DLD1 (cell line): ENCODE data around the gene SEMA7A.
"Not testable (repeated sequence)": the region's sequence is repeated elsewhere in the genome, so short reads cannot be mapped to it uniquely, and the experiment has no call there.

Experiments
- in situ Hi-C: cut with HindIII; loops from 2 replicates; pipeline ENCODE4 v1.10.0; 2017; ENCODE audit warnings: low sequenced_read_pairs

SEMA7A gene

GRCh38 chr15:74377831-74378766, 55.7 kb downstream of the SEMA7A start:
- in situ Hi-C loops = loop anchor here (10.0 kb wide), 1 partner anchor 397 kb away; no protein-coding TSS in a partner anchor

- in situ Hi-C loops = loop anchor here (10.0 kb wide), 1 partner anchor 398 kb away; no protein-coding TSS in a partner anchor
Measured at GRCh38 chr15:74376825-74377581, 56.8 kb downstream of the SEMA7A start.

DNA sequence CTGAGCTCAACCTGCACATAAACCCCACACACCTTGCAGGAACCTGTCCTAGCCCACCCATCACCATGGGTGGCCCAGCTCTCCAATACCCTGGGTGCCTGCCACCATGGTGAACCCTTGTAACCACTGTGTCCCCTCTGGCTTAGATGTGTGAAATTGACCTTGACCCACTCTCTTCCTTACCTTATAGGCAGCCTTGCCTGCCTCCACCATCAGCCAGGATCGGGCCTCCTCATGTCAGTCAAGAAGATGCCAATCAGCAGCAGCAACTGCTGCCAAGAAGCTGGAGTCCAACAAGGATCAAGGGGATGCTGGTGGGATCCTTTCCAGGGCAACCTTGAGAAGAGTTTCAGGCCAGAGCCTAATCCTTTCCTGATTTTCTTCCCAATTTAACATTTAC, 57.5 kb downstream of the SEMA7A start:
- in situ Hi-C loops = loop anchor here (10.0 kb wide), 1 partner anchor 399 kb away; no protein-coding TSS in a partner anchor

- in situ Hi-C loops = loop anchor here (10.0 kb wide), 1 partner anchor 400 kb away; no protein-coding TSS in a partner anchor
Measured at GRCh38 chr15:74375303-74375693, 58.5 kb downstream of the SEMA7A start.

DNA sequence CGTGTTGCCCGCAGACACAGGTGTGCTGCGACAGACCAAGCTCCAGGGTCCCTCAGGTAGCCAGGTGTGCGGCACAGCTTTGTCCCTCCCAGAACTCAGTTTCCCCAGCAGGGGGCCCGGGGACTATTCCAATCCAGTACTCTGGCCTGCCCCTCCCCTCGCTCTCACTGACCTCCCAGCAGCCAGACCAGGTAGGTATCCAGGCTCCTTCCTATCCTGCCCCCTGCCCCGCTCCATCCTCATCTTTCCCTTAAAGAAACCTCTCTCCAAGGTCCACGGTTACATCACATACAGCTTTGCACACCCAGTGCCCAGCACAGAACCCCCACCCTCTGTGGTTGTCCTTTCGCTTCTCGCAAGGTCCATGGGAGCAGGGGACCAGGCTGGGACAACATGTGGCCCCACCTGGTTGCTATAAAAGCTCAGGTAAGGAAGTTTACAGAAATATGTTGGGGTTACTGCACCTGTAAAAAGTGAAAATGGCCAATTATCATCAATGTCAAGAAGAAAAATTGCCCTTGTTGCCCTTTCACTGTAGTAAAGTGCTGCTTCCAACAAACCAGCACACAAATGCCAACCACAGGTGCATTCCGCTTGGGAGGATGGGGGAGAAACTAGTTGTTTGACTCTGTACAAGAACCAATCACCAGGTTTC, 59.0 kb downstream of the SEMA7A start:
- in situ Hi-C loops = loop anchor here (5.0 to 10.0 kb wide), 2 partner anchors 68 to 400 kb away; no protein-coding TSS in a partner anchor

DNA sequence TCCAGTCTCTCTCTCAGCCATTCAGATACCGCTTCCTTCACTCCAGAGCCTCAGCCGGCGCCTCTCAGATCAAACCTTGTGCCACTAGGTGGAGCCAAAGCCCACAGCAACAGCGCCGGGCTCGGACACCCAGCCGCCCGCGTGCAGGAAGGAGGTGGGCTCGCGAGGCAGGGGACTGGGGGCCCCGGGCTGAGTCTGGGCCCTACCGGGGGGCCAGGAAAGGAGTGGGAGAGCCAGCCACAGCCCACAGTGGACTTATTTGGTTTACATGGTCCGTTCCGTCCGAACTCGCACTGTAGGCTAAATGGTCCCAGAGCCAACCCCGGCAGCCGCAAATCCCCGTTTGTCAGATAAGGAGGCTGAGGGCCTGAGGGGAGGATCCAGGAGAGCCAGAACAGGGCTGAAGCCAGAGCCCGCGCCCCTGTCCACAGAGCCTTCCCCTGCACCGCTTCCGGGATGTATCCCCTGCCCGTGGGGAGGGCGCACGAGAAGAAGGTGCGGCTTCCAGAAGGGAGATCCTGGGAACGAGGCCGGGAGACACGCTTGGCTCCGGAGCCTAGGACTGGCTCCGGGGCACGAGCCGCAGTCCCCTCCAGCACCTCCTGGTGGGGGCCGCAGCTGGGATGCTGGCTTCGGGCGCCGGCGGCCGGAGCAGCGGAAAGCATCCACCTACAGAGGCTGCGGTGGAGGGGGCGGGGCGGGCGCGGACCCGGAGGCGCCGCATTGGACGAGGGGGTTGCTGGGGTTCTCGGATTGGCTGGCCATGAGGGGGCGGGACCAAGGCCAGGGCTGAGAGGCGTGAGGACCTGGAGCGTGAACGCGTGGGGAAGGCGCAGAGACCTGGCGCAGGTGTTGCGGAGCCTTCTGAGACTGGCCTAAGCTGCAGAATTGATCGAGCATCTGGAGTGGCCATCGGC, 59.8 kb downstream of the SEMA7A start:
- in situ Hi-C loops = loop anchor here (5.0 to 10.0 kb wide), 2 partner anchors 68 to 401 kb away; no protein-coding TSS in a partner anchor

DNA sequence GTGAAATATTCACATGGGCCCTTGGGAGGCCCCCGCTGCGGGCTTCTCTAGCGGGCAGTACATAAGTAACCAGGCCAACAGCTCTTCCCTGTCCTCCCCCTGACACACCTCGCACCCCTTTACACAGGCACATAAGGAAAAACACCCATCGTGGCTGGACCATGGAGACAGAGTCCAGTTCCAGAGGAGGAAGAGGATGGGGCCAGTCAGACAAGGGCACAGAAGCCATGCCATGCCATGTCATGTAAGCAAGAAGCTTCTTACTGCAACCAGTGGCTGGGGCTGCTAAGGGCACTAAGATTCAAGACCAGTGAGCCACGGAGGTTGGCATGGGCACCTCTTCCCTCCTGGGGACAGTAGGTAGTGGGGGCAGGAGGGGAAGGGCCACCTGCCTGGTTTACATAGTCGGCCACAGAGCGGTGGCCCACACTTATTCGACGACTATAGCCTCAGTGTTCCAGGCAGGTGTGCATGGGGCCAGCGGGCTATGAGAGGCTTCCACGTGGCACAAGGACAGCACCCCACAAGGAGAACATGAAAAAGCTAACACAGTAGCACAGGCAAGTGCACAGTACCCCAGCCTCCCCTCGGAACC, 60.6 kb downstream of the SEMA7A start:
- in situ Hi-C loops = loop anchor here (5.0 to 10.0 kb wide), 2 partner anchors 69 to 402 kb away; no protein-coding TSS in a partner anchor

GRCh38 chr15:74370471-74370870, 63.3 kb downstream of the SEMA7A start:
- in situ Hi-C loops = loop anchor here (5.0 to 10.0 kb wide), 2 partner anchors 72 to 404 kb away; no protein-coding TSS in a partner anchor

GRCh38 chr15:74369756-74370155, 64.0 kb downstream of the SEMA7A start:
- in situ Hi-C loops = loop anchor here (5.0 to 10.0 kb wide), 2 partner anchors 73 to 405 kb away; no protein-coding TSS in a partner anchor

- in situ Hi-C loops = no loop called here
Measured at GRCh38 chr15:74369084-74369745, 64.5 kb downstream of the SEMA7A start.

DNA sequence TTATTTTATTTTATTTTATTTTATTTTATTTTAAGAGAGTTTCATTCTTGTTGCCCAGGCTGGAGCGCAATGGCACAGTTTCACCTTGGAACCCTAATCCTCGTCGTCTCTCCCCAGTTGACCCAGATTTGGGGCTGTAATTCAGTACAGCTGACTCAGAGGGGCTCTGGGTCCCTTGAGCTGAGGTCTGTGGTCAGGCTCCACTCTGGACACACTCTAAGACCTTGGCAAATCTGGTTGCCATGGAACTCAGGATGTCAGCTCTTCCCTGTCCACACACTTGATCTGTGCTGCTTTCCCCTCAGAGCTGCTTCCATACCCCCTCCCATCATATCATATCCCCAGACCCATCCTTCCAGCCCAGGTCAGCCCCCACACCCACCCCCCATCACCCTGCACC, 65.6 kb downstream of the SEMA7A start:
- in situ Hi-C loops = no loop called here

GRCh38 chr15:74367296-74367854, 66.4 kb downstream of the SEMA7A start, which contains the start of gene CYP11A1:
TSS of gene CYP11A1 (minus strand) at chr15:74367646. CDS start at chr15:74367585, 61 bp downstream.
- in situ Hi-C loops = no loop called here

GRCh38 chr15:74365598-74366445, 67.9 kb downstream of the SEMA7A start:
- in situ Hi-C loops = no loop called here

DNA sequence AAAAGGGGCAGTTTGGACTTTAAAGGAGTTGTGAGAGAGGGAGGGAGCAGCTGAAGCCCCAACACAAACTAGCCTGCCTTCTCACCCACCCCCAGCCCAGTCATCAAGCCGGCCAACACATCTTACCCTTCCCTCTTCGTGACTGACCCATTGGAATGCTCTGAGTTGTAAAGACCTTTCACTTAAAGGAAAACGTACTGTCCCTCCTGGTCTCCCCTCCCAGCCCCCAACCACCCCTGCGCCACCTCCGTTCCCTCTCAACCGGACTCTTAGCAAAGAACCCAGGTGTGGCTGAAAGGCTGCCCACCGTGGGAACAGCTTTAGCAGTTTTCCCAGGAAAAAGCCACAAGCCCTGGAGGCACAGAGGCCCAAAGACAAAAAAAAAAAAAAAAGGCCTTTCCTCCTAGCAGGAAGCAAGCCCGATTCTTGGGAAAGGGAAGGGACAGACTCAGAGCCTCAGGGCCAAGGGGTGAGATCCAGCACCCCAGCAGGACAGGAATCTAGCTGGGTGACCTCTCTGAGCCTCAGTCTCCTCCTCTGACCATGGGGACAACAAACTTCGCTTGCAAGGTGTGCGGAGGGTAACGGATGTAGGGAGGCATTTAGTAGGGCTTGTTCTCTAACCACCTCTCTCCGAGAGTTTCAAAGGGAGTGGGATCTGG, 68.7 kb downstream of the SEMA7A start:
- in situ Hi-C loops = no loop called here

- in situ Hi-C loops = no loop called here
Measured at GRCh38 chr15:74362482-74362881, 71.3 kb downstream of the SEMA7A start.

DNA sequence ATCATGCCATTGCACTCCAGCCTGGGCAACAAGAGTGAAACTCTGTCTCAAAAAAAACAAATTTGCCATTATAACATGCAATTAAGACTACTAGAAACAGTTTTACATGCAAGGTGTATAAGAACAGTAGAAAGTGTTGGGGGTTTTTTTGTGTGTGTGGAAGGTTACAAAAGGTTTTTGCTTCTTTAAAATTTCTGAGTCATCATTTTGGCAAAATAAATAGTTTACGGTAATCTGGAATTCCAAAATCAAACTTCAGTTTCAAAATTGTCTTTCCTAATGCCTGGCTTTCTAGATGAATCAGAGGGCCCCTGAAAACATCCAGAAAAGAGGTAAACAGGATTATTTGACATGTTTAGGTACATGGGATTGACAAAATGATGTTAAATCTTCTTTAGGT, 72.9 kb downstream of the SEMA7A start:
- in situ Hi-C loops = not testable (repeated sequence)

- in situ Hi-C loops = not testable (repeated sequence)
Measured at GRCh38 chr15:74359376-74359775, 74.4 kb downstream of the SEMA7A start.
